HG03457 (cell line): ENCODE measurements around the gene TRABD2B.

ENCODE experiments used
- ATAC-seq: cut with Tn5 transposase; IDR thresholded peaks from one replicate; pipeline ENCODE4 v1.9.1; 2021; ENCODE audit warnings: moderate number of reproducible peaks; ENCODE audit not compliant: unreplicated experiment

TRABD2B gene

DNA sequence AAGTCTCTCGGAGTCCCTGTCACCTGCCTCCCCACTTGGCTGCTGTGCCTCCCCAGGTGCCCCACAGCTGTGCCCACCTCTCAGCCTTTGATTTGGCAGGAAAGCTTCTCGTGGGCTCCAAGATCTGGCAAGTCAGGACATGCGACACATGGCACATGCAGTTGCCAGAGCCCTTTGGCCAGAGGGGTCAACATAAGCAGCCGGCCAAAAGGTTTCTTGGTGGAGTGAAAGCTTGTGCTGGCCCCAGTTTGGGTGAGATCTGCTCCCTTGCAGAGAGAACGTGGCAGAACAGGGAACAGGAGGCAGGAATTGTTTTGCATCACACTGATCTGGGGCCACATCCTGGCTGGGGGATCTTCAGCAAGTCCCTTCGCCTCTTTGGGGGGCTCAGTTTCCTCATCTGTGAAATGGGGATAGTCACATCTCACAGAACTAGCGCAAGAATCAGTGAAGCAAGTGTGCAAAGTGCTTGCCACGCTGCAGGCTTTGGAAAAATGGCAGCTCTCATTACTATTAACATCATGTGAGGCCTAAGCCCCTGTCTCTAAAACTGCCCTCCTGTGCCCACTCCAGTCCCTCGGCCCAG, 232.6 kb downstream of the TRABD2B start:
- ATAC-seq = no peak

DNA sequence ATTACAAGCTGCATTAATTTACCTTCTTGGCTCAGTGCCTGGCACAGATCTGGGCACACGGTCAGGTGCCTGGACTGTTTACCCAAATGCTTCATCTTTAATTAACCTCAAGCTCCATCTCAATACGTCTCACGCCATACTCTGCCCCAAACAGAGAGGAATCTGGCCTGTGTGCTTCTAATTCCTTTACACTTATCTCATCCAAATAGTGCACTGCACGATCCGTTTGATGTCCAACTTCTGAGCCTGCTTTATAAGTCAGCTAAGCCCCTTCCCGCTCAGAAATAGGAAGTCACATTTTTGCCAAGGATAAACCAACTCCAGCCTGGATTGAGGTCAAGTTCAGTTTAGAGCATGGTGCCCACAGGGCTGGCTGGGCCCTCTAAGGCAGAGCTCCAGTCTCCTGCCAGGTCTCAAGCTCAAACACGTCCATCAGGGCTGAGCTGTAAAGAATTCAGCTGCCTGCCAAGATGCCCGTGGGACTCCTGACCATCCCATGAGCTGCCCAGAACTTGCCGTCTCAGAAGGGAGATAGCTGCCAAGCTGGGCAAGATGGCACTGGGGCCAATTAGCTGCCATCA, 233.5 kb downstream of the TRABD2B start:
- ATAC-seq = no peak

DNA sequence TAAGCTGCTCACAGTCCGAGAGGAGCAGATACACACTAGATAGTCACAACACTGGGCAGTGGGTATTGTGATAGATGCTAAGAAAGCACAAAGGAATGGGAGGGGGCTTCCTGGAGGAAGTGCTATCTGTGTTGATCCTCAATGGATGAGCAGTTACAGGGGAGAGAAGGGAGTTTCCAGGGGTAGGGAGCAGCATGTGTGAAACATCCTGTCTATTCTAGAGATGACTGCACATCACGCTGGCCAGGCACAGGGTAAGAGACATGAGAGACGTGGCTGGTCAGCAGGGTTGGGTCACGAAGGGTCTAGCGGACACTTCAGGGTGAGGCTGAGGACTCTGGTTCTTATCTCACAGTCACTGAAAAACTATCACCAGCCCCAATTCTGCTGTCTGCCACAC, 235.2 kb downstream of the TRABD2B start:
- no peak for ATAC-seq

- no peak for ATAC-seq
Measured at GRCh38 chr1:47761201-47761930, 235.8 kb downstream of the TRABD2B start.

- ATAC-seq = no peak
Measured at GRCh38 chr1:47759936-47760629, 237.1 kb downstream of the TRABD2B start.

DNA sequence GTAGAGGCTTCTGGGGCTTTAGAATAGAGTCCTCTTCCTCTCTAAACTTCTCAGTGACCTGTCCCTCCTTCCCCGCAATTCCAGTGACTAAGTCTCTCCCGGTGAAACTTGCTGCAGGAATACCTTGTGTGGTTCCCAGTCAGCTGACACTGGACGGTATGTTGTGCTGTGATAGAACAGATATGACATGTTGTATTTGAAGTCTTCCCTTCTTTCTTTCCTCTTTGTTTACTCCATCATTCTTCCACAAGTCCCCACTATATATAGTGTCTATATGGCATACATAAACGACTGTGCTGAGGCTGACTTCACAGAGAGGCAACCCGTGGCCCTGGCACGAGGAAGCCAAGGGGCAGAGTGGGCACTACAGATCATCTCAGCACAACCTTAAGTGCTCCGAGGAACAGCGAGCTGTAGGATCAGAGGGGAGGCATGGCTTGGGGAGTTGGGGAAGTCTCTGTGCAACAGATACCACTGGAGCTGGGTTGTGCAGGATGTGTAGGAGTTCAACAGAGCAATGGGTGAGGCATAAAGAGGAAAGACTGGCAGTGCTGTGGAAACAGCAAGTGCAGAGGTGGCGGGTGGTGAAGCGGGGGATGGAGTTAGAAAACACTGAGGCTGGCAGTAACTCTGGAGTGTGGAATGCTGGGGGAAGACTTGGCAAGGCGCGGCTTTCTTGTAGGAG, 237.8 kb downstream of the TRABD2B start:
- no peak for ATAC-seq

DNA sequence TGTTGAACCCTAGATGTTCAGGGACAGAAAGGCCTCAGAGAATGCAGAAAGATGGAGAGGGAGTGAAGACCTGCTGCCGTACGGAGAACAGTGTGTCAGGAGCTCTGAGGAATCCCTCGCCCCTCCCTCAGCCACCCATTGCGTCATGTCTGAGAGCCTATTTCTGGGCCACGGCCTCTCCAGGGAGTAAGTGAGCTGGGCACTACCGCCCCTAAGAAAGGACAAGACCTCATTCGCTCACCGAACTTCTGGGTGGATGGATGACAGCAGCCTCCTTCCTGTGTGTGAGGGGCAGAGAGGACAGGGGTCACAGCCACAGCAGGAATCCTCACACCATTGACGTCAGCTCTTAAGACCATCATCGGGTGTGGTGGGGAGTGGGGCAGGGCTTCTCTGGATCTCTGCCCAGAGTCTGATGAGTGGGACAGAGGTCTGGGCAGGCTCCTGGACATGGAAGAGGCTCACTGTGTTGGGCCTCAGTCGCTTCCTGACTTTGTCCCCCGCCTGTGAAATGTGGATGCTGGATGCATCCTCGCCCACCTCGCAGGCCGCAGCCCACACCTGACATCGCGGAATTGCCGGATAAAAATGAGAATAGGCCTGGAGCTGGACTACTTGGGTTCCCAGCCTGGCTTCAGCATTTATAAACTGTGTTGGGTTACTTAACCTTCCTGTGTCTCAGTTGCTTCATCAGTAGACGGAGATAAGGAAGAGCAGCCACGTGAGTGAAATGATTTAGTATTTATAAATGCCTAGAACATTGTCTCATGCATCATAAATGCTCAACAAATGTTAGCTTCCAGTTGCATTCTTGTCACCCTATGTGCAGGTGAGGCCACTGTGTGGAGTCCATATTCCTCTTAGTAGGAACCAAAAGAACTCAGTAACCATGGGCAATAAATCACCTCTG, 238.6 kb downstream of the TRABD2B start:
- ATAC-seq = no peak

- no peak for ATAC-seq
Measured at GRCh38 chr1:47757226-47757975, 239.8 kb downstream of the TRABD2B start.

DNA sequence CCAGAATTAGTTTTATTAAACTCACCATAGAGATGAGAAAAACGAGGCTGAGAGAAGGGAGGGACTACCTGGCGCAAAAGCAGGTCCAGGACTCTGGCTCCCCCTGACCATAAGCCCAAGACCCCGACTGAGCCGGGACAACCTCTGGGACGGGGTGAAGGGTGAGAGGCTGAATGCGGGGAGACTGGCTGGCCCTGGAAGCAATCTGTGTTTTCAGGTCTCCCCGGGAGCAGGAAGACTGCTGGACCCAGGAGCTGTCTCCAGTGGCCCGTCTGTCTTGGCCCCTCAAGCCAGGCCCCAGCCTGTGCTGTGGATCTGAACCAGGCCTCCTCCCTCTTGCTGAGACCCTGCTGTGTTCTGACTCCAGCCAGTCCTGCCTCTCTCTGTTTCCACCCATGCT, 240.8 kb downstream of the TRABD2B start:
- ATAC-seq = no peak

DNA sequence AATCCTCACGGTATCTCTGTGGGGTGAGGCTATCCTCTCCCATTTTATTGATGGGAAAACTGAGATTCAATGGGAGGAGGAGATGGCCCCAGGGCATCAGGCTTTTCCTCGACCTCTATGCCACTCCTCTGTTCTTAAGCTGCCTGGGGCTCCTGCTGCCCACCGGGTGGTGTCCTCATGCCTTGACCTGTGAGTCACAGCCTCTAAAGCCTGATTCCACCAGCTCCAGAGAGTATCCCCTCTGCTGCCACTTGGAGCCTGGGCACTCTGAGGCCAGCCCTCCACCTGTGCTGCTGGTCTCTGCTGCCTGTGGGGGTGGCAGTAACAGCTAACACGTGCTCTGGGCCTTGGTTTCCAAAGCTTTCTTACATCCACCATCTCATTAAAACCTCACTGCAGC, 241.2 kb downstream of the TRABD2B start:
- no peak for ATAC-seq

GRCh38 chr1:47755101-47755990, 241.8 kb downstream of the TRABD2B start:
- ATAC-seq = no peak

- no peak for ATAC-seq
Measured at GRCh38 chr1:47754221-47754620, 243.0 kb downstream of the TRABD2B start.

DNA sequence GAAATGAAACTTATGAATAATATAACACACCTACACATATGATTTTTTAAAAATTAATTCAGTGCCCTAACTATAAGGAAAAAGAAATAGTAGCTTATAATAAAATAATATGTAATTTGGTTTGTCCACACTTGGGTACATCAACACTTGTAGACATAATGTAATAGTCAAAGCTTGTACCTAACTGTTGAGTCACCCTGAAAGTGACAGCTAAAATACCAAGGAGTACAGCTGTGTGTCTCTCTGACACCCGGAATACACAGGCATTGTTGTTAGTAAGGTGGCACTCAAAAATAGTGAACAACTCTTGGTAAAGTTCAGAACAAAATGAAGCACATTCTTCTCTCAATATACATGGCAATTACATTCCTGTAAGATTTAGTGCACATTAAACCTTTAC, 243.4 kb downstream of the TRABD2B start:
- ATAC-seq = no peak

DNA sequence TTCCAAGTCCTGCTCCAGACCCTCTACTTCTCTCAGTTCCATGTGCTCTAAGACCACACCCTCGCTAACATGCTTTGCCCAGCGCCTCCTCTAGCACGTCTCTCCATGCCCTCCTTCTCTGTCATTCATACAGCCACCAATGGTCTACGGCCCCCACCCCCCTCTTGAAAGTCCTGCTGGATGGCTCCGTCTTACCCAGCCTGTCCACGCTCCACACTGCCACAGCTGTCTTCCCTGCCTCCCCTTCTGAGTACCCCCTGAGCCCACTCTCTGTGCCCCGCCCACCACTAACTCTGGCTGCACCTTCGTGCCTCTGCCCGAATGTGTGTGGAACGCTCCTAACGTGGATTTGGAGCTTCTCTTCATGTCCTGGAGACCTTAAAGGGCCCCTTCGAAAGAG, 244.6 kb downstream of the TRABD2B start:
- no peak for ATAC-seq

DNA sequence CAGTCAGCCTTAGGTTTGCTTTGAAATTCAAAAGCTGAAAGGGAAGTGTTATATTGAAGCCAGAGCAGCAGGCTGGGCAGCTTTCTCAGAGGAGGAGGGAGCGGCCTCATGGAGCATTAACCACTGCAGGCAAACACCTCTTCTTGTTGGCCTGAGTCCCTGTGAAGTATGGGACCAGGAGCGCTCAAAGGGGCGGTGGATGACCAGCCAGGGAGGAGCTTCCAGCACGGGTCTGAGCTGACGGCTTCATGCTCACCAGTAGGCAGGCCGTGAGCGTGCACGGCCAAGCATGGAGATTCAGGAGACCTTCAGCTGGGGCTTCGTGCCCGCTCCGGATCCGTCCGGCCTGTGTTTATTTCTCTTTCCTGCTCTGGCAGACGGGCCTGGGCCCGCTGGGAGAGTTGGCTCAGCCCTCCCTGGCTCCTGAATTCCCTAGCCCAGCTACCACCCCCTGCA, 245.2 kb downstream of the TRABD2B start:
- no peak for ATAC-seq

DNA sequence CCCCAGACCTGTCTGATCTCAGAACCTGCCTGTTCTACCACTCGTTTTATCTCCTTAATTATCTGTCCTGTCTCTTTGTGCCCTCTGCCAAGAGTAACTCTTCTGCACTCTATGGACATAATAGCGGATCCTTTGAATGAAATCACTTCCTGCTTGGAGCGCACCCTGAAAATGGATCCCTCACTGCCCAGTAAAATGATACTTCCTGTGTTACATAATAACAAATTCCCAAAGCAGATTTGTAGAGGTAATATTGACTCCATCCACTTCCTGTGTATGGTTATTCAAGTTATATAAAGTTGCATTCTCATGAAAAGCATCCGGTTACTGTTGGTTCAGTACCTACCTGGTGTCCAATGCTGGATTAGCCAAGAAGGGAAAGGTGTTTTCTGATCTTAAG, 246.0 kb downstream of the TRABD2B start:
- no peak for ATAC-seq

DNA sequence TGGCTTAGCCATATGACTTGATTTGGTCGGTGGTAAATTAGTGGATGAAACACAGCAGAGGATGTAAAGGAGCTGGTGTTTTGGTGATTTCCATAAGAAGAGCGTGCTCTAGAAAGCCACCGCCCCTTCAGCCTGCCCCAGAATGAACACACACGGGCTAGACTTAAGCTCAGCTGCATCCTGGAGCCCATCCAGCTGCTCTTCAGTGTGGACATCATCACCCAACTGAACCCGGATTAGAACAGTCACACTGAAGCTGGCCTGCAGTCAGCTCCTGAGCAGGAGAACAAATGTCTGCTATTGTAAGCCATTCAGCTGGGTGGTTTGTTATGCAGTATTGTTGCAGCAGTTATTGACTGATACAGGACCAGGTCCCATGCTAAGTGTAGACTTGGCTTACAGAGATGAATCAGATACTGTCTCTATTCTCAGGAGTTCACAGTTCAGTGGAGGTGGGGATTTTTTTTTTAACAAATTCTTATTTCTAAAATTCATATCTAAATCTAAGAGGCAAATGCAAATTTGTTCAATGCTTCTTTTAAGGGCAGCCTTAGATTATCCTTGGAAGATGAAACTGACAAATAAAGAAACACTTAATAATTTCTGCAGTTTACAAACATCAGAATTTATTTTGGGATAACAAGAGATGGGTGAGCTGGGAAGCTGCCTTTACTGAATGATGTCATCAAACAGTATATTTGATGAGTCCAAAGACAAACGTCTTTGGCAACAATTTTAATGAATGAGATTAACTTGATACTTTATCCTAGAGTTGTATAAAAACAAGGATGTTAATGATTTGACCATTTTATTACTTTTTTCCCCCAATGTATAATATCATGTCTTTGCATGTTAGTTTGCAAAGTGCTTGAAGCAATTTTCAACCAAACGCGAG, 251.2 kb downstream of the TRABD2B start:
- ATAC-seq = no peak
